Spinal cord (tissue), 10 donors: ENCODE measurements around the gene CHMP4A. TPM values are rescaled to one million over a fixed set of nuclear protein-coding genes. Genes with fewer than 3 reads are reported as not detected.
"Not testable (repeated sequence)": the region's sequence is repeated elsewhere in the genome, so short reads cannot be mapped to it uniquely, and the experiment has no call there.

ENCODE experiments used
- DNase-seq, 6 donors: peaks; one replicate each; pipeline versions ENCODE4 v3.0.0 to v3.0.0-alpha.2; 2013 to 2015; ENCODE audit warnings: low spot score in 6 of 6, low read depth in 4 of 6
- H3K27ac ChIP-seq: one replicate; pipeline ENCODE4 v1.5.1; 2013; ENCODE audit warnings: low read depth, low read length, control low read depth
- H3K27me3 ChIP-seq: one replicate; pipeline ENCODE4 v1.6.1; 2013; ENCODE audit warnings: low read length; ENCODE audit not compliant: control insufficient read depth, insufficient read depth
- H3K36me3 ChIP-seq: one replicate; pipeline ENCODE4 v1.6.1; 2013; ENCODE audit warnings: low read length; ENCODE audit not compliant: control insufficient read depth, insufficient read depth
- H3K4me1 ChIP-seq: one replicate; pipeline ENCODE4 v1.6.1; 2013; ENCODE audit warnings: low read length; ENCODE audit not compliant: control insufficient read depth, insufficient read depth
- H3K4me3 ChIP-seq: one replicate; pipeline ENCODE4 v1.5.1; 2013; ENCODE audit warnings: low read depth, low read length, control low read depth
- H3K9me3 ChIP-seq: one replicate; pipeline ENCODE4 v1.6.1; 2013; ENCODE audit warnings: low read length; ENCODE audit not compliant: control insufficient read depth, insufficient read depth
- WGBS: methylation state at CpG from one replicate; pipeline ENCODE4 v1.1.5; 2013; ENCODE audit warnings: missing lambda C conversion rate; ENCODE audit not compliant: insufficient coverage; 5-methylcytosine and 5-hydroxymethylcytosine counted together
- polyA plus RNA-seq, 2 donors: library from polyadenylated mRNA; unstranded; fragments of 120-200 nt; gene quantifications; one replicate each; pipeline ENCODE4 v1.2.1, GENCODE V29; 2013; ENCODE audit not compliant: insufficient read length in 2 of 2
- total RNA-seq, 2 donors: library from RNA; depleted of rRNA in 1 of 2; stranded (reverse); fragments of 120-200 nt in 1 of 2; fragments of >200 nt in 1 of 2; gene quantifications; one replicate each; pipeline versions ENCODE4 v1.2.3 to v1.2.4, GENCODE V29; 2013 to 2014
- donor health status: healthy.

Gene CHMP4A
- total and polyA plus RNA-seq, 4 donors: 23.2 to 62.9 (median 46.5) TPM

DNA sequence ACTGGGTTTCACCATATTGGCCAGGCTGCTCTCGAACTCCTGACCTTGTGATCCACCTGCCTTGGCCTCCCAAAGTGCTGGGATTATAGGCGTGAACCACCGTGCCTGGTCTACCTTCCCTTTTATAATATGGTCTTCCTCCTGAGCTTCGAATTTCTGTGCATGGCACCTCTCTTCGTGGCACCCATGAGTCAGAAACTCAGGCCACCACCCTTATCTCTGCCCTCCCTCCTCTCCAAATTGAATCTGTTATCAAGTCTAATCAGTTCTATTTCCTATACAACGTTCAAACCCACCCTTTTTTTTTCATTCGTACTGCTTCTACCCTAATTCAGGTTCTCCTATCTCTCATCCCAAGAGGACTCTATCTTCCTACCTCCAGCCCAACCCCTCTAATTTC, 34.1 kb upstream of the CHMP4A start:
- Histone ChIP-seq H3K9me3 (no peaks in the 10 kb centered on the region), H3K4me3 (no peak overlapping the region), H3K27me3 (no peaks in the 10 kb centered on the region), H3K36me3 (peaks cover 9% of the 10 kb centered on the region), H3K4me1 (peaks cover 14% of the 10 kb centered on the region), H3K27ac (no peak overlapping the region)
- WGBS: 63% methylated on average over 6 of the region's 7 CpGs
- no peak for DNase-seq

DNA sequence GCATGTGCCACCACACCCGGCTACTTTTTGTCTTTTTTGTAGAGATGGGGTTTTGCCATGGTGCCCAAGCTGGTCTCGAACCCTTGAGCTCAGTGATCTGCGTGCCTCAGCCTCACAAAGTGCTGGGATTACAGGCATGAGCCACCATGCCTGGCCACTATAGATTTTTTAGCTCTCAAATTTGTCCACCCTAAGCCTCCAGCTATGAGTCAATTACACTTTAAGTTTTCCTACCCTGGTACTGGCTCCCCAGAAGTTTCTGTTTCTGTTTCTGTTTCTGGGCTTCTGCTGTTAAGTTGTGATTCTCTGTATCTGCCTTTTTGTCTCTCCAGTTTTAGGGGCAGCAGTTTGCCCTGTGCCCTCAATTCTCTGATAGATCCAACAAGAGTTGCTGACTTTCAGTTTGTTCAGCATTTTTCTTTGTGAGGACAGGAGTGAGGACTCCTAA, 33.5 kb upstream of the CHMP4A start:
- Histone ChIP-seq H3K36me3 (peaks cover 6% of the 10 kb centered on the region), H3K27ac (no peak overlapping the region), H3K4me3 (no peak overlapping the region), H3K9me3 (no peaks in the 10 kb centered on the region), H3K4me1 (peaks cover 16% of the 10 kb centered on the region), H3K27me3 (no peaks in the 10 kb centered on the region)
- DNase-seq: no peak
- WGBS: 90% methylated on average over 3 of the region's 3 CpGs

DNA sequence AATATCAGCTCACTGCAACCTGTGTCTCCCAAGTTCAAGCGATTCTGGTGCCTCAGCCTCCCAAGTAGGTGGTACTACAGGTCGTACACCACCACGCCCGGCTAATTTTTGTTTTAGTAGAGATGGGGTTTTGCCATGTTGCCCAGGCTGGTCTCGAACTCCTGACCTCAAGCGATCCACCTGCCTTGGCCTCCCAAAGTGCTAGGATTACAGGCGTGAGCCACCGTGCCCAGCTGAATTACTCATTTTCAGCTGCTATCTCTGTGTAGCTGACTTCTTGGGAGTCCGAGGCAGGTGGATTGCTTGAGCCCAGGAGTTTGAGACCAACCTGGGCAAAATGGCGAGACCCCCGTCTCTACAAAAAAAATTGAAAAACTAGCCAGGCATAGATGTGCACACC, 32.1 kb upstream of the CHMP4A start:
- H3K27ac ChIP-seq, H3K27me3 ChIP-seq, H3K9me3 ChIP-seq, H3K4me3 ChIP-seq, DNase-seq: not testable (repeated sequence)
- Histone ChIP-seq H3K4me1 (peaks cover 31% of the 10 kb centered on the region), H3K36me3 (peaks cover 15% of the 10 kb centered on the region)
- WGBS: 98% methylated on average over 11 of the region's 11 CpGs

DNA sequence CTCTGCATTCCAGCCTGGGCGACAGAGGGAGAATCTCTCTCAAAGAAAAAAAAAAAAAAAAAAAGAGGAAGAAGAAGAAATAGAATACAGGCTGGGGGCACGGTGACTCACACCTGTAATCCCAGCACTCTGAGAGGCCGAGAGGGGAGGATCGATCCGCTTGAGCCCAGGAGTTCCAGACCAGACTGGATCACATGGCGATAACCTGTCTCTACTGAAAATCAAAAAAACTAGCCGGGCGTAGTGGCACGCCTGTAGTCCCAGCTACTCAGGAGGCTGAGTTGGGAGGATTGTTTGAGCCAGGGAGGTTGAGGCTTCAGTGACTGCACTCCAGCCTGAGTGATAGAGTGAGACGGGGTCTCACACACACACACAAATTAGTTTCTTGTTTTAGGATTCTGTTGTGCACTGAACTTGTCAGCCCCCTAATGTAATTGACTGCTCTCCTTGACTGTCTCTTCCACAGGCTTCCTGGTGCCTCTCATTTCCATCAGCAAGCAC, 30.1 kb upstream of the CHMP4A start:
- H3K4me1 ChIP-seq: peaks cover 33% of the 10 kb centered on the region
- H3K4me3 ChIP-seq: peak overlapping the region; percentile 96
- WGBS: 79% methylated on average over 4 of the region's 10 CpGs
- peak overlapping the region; percentile 100 for H3K27ac ChIP-seq
- H3K36me3 ChIP-seq: peaks cover 22% of the 10 kb centered on the region
- no peaks in the 10 kb centered on the region for H3K9me3 ChIP-seq
- no peaks in the 10 kb centered on the region for H3K27me3 ChIP-seq
- DNase-seq: peak in 1 of 6 donors; percentile 3

DNA sequence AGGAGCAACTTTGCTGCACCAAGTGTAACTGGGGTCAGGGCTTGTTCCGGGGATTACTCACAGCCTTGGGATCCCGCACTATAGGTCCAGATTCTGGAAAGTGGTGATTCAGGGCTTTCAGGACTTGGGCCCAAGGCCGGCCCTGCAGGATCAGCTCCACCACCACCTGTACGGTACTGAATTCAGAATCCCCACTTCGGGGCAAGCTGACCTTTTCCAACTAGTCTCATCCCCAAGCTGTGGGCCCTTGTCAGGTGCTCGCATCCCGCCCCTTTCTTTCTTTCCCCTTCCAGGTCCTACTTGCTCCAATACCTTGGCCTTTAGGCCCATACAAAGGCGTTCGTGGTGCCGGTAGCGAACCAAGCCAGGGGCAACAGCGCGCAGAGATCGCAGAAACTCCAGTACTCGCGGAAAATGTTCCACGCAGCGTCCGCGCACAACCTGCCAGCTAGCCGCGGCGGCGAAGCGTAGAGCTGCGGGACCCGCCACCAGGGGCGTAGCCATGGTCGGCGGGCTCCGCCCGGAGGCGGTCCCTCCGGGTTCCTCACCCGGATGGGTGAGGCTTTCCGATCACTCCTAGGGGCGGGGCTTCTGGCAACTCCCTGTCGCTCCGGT, 28.6 kb upstream of the CHMP4A start:
- Histone ChIP-seq H3K9me3 (no peaks in the 10 kb centered on the region), H3K4me3 (peak overlapping the region; percentile 96), H3K27ac (peak overlapping the region; percentile 100), H3K4me1 (peaks cover 33% of the 10 kb centered on the region), H3K36me3 (peaks cover 36% of the 10 kb centered on the region), H3K27me3 (no peaks in the 10 kb centered on the region)
- peak in 2 of 6 donors; percentile 72 to 83 for DNase-seq
- WGBS: 2% methylated on average over 39 of the region's 39 CpGs

DNA sequence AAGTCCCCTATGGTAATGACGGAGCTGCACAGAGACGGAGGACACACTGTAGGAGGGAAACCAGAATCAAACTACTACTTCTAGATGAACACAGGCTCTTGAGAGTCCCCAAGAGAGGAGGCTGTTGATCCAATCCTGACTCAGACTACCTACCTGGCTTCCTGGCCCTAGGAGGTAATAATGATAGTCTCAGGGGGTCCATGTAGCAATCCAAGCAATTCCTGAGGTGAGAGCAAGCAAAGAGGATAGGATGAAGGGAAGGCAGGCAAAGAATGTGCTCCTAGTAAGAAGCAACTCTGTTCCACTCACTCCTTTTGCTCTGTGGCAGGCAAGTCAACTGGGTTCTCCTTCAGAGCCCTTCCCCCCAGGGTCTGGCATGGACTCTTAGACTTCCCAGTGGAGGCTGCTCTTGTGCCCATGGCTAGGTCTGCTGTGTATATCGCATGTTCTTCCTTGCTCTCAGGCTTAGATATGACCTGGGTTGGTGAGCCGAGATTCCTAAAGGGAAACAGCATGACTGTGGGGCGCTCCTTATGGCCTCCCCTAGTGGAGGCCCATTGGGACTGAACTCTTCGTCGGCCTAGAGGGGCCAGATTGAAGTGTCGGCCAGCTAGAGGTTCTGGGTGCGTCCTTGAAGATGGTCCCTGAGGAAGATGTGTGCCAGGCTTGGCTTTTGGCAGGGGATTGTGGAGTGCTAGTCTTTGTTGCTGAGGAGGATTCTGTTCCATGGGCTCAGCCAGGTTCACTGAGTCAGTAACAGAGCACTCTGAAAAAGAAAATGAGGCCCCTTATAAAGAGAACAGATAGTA, 27.0 kb upstream of the CHMP4A start:
- H3K4me1 ChIP-seq: peaks cover 33% of the 10 kb centered on the region
- DNase-seq: no peak
- H3K36me3 ChIP-seq: peaks cover 45% of the 10 kb centered on the region
- no peak overlapping the region for H3K27ac ChIP-seq
- no peaks in the 10 kb centered on the region for H3K27me3 ChIP-seq
- no peaks in the 10 kb centered on the region for H3K9me3 ChIP-seq
- no peak overlapping the region for H3K4me3 ChIP-seq
- WGBS: 93% methylated on average over 7 of the region's 9 CpGs

DNA sequence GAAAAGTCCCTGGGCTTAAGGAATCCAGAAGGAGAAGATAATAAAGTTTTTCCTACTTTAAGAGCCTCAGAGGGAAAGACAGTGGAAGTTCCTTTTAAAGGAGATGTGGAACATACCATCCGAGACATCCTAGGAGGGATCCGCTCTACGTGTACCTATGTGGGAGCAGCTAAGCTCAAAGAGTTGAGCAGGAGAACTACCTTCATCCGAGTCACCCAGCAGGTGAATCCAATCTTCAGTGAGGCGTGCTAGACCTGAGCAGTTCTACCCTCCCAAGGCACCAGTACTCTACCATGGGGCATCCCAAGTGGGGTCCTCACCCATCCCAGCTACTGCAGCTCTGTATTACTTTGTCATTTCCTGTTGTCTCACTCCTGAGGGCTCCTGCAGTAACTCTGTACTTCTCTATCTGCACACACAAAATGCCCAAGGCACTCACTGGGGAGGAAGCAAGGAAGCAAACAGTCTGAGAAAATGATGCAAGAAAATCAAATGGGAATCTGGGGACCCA, 25.3 kb upstream of the CHMP4A start:
- no peak overlapping the region for H3K4me3 ChIP-seq
- H3K36me3 ChIP-seq: peaks cover 45% of the 10 kb centered on the region
- 90% methylated on average over 5 of the region's 5 CpGs for WGBS
- no peak overlapping the region for H3K27ac ChIP-seq
- no peaks in the 10 kb centered on the region for H3K9me3 ChIP-seq
- peak in 1 of 6 donors; percentile 17 for DNase-seq
- H3K4me1 ChIP-seq: peaks cover 31% of the 10 kb centered on the region
- no peaks in the 10 kb centered on the region for H3K27me3 ChIP-seq

DNA sequence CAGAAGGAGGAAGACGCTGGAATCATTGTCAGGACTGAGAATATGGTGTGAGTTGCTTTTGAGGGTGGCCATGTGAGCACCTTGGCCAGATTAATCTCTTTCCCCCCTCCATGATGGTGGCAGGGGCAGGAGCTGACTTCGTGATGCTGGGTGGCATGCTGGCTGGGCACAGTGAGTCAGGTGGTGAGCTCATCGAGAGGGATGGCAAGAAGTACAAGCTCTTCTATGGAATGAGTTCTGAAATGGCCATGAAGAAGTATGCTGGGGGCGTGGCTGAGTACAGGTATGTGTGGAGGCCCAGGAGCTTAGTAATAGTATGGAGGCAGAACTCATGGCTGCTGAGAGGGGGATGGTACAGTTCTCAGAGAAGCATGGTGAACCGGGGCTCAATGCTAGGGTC, 24.8 kb upstream of the CHMP4A start:
- Histone ChIP-seq H3K4me3 (no peak overlapping the region), H3K4me1 (peaks cover 31% of the 10 kb centered on the region), H3K9me3 (no peaks in the 10 kb centered on the region), H3K27ac (no peak overlapping the region), H3K36me3 (peaks cover 45% of the 10 kb centered on the region), H3K27me3 (no peaks in the 10 kb centered on the region)
- DNase-seq: no peak
- 96% methylated on average over 3 of the region's 5 CpGs for WGBS

DNA sequence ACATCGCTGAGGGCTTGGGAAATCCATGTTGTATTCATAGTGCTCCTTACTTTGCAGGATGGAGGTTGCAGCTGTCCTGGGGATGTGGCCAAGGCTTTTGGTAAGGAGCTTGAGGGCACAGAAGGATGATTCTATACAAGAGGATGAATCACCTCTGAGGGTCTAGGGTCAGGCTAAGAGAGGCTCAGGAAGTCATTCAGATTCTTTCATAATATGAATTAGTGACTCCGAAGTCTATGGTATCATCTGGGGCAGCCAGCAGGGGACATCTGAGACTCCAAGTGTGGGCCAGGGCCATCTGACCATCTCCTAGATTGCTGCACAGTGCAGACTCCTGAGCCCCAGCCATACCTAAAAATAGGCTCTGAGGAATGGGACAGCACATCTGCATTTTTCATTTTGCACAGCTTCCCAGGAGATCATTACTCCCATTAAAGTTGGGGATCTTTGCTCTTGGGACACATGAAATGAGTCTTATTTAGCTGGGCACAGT, 24.2 kb upstream of the CHMP4A start:
- no peaks in the 10 kb centered on the region for H3K9me3 ChIP-seq
- H3K4me1 ChIP-seq: peaks cover 29% of the 10 kb centered on the region
- no peak overlapping the region for H3K27ac ChIP-seq
- H3K4me3 ChIP-seq: no peak overlapping the region
- H3K27me3 ChIP-seq: no peaks in the 10 kb centered on the region
- 100% methylated on average over 2 of the region's 2 CpGs for WGBS
- peaks cover 45% of the 10 kb centered on the region for H3K36me3 ChIP-seq
- DNase-seq: no peak
